GM23338 (cell line): ENCODE results near the gene ITPR3. TPM values are rescaled to one million over a fixed set of nuclear protein-coding genes. Genes with fewer than 3 reads are reported as not detected.
A peak's percentile ranks its signal among the peaks of the same experiment; 100 is the strongest.

Source experiments
- ATAC-seq: fragments of 200-7000 bp; cut with Tn5 transposase; 3 replicates; pipeline ENCODE4 v1.9.1; 2020
- DNase-seq: peaks from one replicate; pipeline ENCODE4 v3.0.0-alpha.2; 2015; ENCODE audit warnings: low spot score
- H2AFZ ChIP-seq: fragments of 200-600 bp; sonication (generic); 2 replicates; pipeline ENCODE4 v1.8.0; 2016; ENCODE audit warnings: antibody characterized with exemption, mild to moderate bottlenecking, moderate library complexity
- H3F3A ChIP-seq: fragments of 200-600 bp; sonication (generic); replicated peaks from 2 replicates; pipeline ENCODE4 v1.8.0; 2017; ENCODE audit warnings: antibody characterized with exemption, mixed run types, low read depth
- H3K27ac ChIP-seq: fragments of 200-600 bp; sonication (generic); 2 replicates; pipeline ENCODE4 v1.6.1; 2016; ENCODE audit warnings: low read depth
- H3K27me3 ChIP-seq: fragments of 200-600 bp; sonication (generic); 2 replicates; pipeline ENCODE4 v1.8.0; 2016; ENCODE audit warnings: mild to moderate bottlenecking, mixed run types, moderate library complexity; ENCODE audit not compliant: insufficient read depth
- H3K36me3 ChIP-seq: fragments of 200-600 bp; sonication (generic); 2 replicates; pipeline ENCODE4 v1.8.0; 2016; ENCODE audit warnings: mild to moderate bottlenecking; ENCODE audit not compliant: insufficient read depth
- H3K4me1 ChIP-seq: fragments of 200-600 bp; sonication (generic); 2 replicates; pipeline ENCODE4 v1.8.0; 2016; ENCODE audit warnings: mild to moderate bottlenecking, moderate library complexity; ENCODE audit not compliant: insufficient read depth
- H3K4me2 ChIP-seq: fragments of 200-600 bp; sonication (generic); 2 replicates; pipeline ENCODE4 v1.7.1; 2017; ENCODE audit warnings: mixed run types
- H3K4me3 ChIP-seq: fragments of 200-600 bp; sonication (generic); 2 replicates; pipeline ENCODE4 v1.6.1; 2016; ENCODE audit warnings: mixed run types
- H3K79me2 ChIP-seq: fragments of 200-600 bp; sonication (generic); replicated peaks from 2 replicates; pipeline ENCODE4 v1.8.0; 2017; ENCODE audit warnings: mild to moderate bottlenecking; ENCODE audit not compliant: insufficient read depth
- H3K9me2 ChIP-seq: fragments of 200-600 bp; sonication (generic); 2 replicates; pipeline ENCODE4 v1.8.0; 2017; ENCODE audit not compliant: insufficient read depth
- H4K20me1 ChIP-seq: fragments of 200-600 bp; sonication (generic); replicated peaks from 2 replicates; pipeline ENCODE4 v1.8.0; 2017; ENCODE audit warnings: mild to moderate bottlenecking; ENCODE audit not compliant: insufficient read depth
- H3K27ac Mint-ChIP-seq: 2 replicates; pipeline ENCODE4 v1.8.0; 2020; ENCODE audit warnings: inconsistent platforms, mild to moderate bottlenecking, moderate library complexity, mixed read lengths
- H3K27me3 Mint-ChIP-seq: 3 replicates; pipeline ENCODE4 v1.8.0; 2022; ENCODE audit warnings: low read depth, mild to moderate bottlenecking, moderate library complexity, mixed read lengths, inconsistent platforms; ENCODE audit not compliant: insufficient read depth, poor library complexity
- H3K36me3 Mint-ChIP-seq: 3 replicates; pipeline ENCODE4 v1.8.0; 2021; ENCODE audit warnings: low read depth, mild to moderate bottlenecking, inconsistent platforms, moderate library complexity, mixed read lengths
- H3K4me1 Mint-ChIP-seq: 3 replicates; pipeline ENCODE4 v1.8.0; 2020; ENCODE audit warnings: mild to moderate bottlenecking, inconsistent platforms, mixed read lengths
- H3K4me3 Mint-ChIP-seq: 3 replicates; pipeline ENCODE4 v1.8.0; 2021; ENCODE audit warnings: moderate library complexity, mild to moderate bottlenecking, inconsistent platforms, mixed read lengths
- H3K9me3 Mint-ChIP-seq: 3 replicates; pipeline ENCODE4 v1.8.0; 2020; ENCODE audit warnings: moderate library complexity, mild to moderate bottlenecking, inconsistent platforms, mixed read lengths
- CREB1 ChIP-seq: fragments of 250-450 bp; sonication (Bioruptor Pico); IDR thresholded peaks from 2 replicates; pipeline ENCODE4 v1.5.0; 2020; ENCODE audit warnings: low read depth, mild to moderate bottlenecking, moderate library complexity
- CTCF ChIP-seq, 2 experiments: fragments of 200-600 bp in 1 of 2; sonication (generic) in 1 of 2; conservative IDR thresholded peaks; 2 replicates each; pipeline versions ENCODE4 v1.5.1 to v1.6.1; 2016 to 2017; ENCODE audit warnings: antibody characterized with exemption in 2 of 2, low read depth in 2 of 2, mild to moderate bottlenecking in 2 of 2, moderate library complexity in 1 of 2
- ETS1 ChIP-seq: IDR thresholded peaks from 2 replicates; pipeline ENCODE4 v1.6.1; 2016; ENCODE audit warnings: antibody characterized with exemption
- EZH2 ChIP-seq: fragments of 200-600 bp; sonication (generic); IDR thresholded peaks from one replicate; pipeline ENCODE4 v1.8.0; 2017; ENCODE audit warnings: antibody characterized with exemption, mild to moderate bottlenecking, low read depth; ENCODE audit not compliant: unreplicated experiment
- EZH2phosphoT487 ChIP-seq: fragments of 200-600 bp; sonication (generic); IDR thresholded peaks from one replicate; pipeline ENCODE4 v1.8.1; 2018; ENCODE audit warnings: antibody characterized with exemption; ENCODE audit not compliant: unreplicated experiment
- JUNB ChIP-seq: IDR thresholded peaks from one replicate; pipeline ENCODE4 v1.6.1; 2016; ENCODE audit warnings: antibody characterized with exemption; ENCODE audit not compliant: unreplicated experiment
- NANOG ChIP-seq: IDR thresholded peaks from 2 replicates; pipeline ENCODE4 v1.6.1; 2016; ENCODE audit warnings: antibody characterized with exemption, borderline replicate concordance
- POLR2AphosphoS5 ChIP-seq: IDR thresholded peaks from 2 replicates; pipeline ENCODE4 v1.6.1; 2016; ENCODE audit warnings: antibody characterized with exemption, low read depth
- REST ChIP-seq: IDR thresholded peaks from one replicate; pipeline ENCODE4 v1.6.1; 2018; ENCODE audit warnings: antibody characterized with exemption; ENCODE audit not compliant: unreplicated experiment
- STAT1 ChIP-seq: IDR thresholded peaks from one replicate; pipeline ENCODE4 v1.6.1; 2016; ENCODE audit warnings: antibody characterized with exemption; ENCODE audit not compliant: unreplicated experiment
- ZNF114 ChIP-seq: fragments of 250-450 bp; sonication (Bioruptor Pico); IDR thresholded peaks from 2 replicates; pipeline ENCODE4 v1.5.0; 2020; ENCODE audit warnings: mild to moderate bottlenecking, moderate library complexity
- ZNF331 ChIP-seq: fragments of 250-450 bp; sonication (Bioruptor Pico); IDR thresholded peaks from 2 replicates; pipeline ENCODE4 v1.5.0; 2020; ENCODE audit warnings: low read depth, mild to moderate bottlenecking, moderate library complexity
- ZNF462 ChIP-seq: fragments of 250-450 bp; sonication (Bioruptor Pico); IDR thresholded peaks from 2 replicates; pipeline ENCODE4 v1.5.0; 2020; ENCODE audit warnings: mild to moderate bottlenecking, moderate library complexity
- polyA plus RNA-seq: library from polyadenylated mRNA; unstranded; fragments of >200 nt; fragmentation: Nextera tagmentation; extraction: Ambion mirVana; gene quantifications from 2 replicates; pipeline ENCODE4 v1.2.1, GENCODE V29; 2016
- total RNA-seq: library from RNA; depleted of rRNA; stranded (reverse); fragments of >200 nt; shearing (Covaris generic); gene quantifications from 2 replicates; pipeline ENCODE4 v1.2.3, GENCODE V29; 2014

ITPR3 gene
- total and polyA plus RNA-seq, 2 experiments from 2014 or later = 7.3 to 31.9 TPM

GRCh38 chr6:33641602-33642001, 20.5 kb downstream of the ITPR3 start:
- ATAC-seq = no peak; the same call in 2 of the 3 replicates
- Histone ChIP-seq H3K79me2 (no peaks in the 10 kb centered on the region; the same call in 1 of the 2 replicates), H3K27me3 (no peaks in the 10 kb centered on the region), H3K4me3 (no peak overlapping the region), H3K9me2 (no peaks in the 10 kb centered on the region), H3K4me1 (peaks cover 1% of the 10 kb centered on the region; the same call in 1 of the 2 replicates), H4K20me1 (peaks cover 3% of the 10 kb centered on the region; the same call in 1 of the 2 replicates), H3K27ac (no peak overlapping the region), H3K36me3 (no peaks in the 10 kb centered on the region), H3K4me2 (no peak overlapping the region), H2AFZ (no peak overlapping the region), H3F3A (no peaks in the 10 kb centered on the region)
- Mint-ChIP-seq H3K4me3 (no peak overlapping the region), H3K36me3 (peaks cover 5% of the 10 kb centered on the region; the same call in 1 of the 3 replicates), H3K27ac (0 out of 2 replicates have a peak overlapping the region, but pooled peaks have one; percentile 31), H3K4me1 (peaks cover 22% of the 10 kb centered on the region), H3K9me3 (no peaks in the 10 kb centered on the region), H3K27me3 (peaks cover 10% of the 10 kb centered on the region)
- TF ChIP-seq ZNF114 (CRISPR knock-in tag) = no peak
- no peak for TF ChIP-seq NANOG
- no peak for TF ChIP-seq REST
- TF ChIP-seq ETS1 = no peak
- no peak for TF ChIP-seq POLR2AphosphoS5
- no peak for TF ChIP-seq EZH2
- TF ChIP-seq STAT1 = no peak
- no peak for TF ChIP-seq JUNB
- TF ChIP-seq EZH2phosphoT487 = no peak
- TF ChIP-seq ZNF462 (CRISPR knock-in tag) = no peak
- TF ChIP-seq ZNF331 (CRISPR knock-in tag) = no peak
- TF ChIP-seq CTCF (conservative IDR thresholded peaks at IDR 0.05; ENCODE audit: low read depth in 2 of 2) = no peak
- TF ChIP-seq CREB1 (CRISPR knock-in tag) = no peak
- DNase-seq = no peak
